ENCODE data around the gene RHEBL1.

The RHEBL1 gene

GRCh38 chr12:49030119-49030518, 39.7 kb downstream of the RHEBL1 start:
- no peak for TF ChIP-seq ZNF112 (tag by site-specific recombination; IDR thresholded peaks at IDR 0.05)
- no peak for TF ChIP-seq ZXDB (tag by site-specific recombination; IDR thresholded peaks at IDR 0.05)
- no peak for TF ChIP-seq ZNF664 (tag by site-specific recombination; IDR thresholded peaks at IDR 0.05)
- TF ChIP-seq ZBTB8A (tag by site-specific recombination; IDR thresholded peaks at IDR 0.05): no peak
- no peak for TF ChIP-seq ZSCAN4 (tag by site-specific recombination; IDR thresholded peaks at IDR 0.05)
- no peak for TF ChIP-seq SP2 (tag by site-specific recombination; IDR thresholded peaks at IDR 0.05)
- TF ChIP-seq OSR2 (tag by site-specific recombination; IDR thresholded peaks at IDR 0.05): no peak
- no peak for TF ChIP-seq ZBTB20 (tag by site-specific recombination; IDR thresholded peaks at IDR 0.05)
- TF ChIP-seq ZNF121 (tag by site-specific recombination; IDR thresholded peaks at IDR 0.05): no peak
- no peak for TF ChIP-seq ZNF132 (tag by site-specific recombination; IDR thresholded peaks at IDR 0.05; ENCODE audit: borderline replicate concordance)
- no peak for TF ChIP-seq SETDB1 (IDR thresholded peaks at IDR 0.05; ENCODE audit: insufficient read length, low read length)
- TF ChIP-seq ZNF391 (tag by site-specific recombination; IDR thresholded peaks at IDR 0.05; ENCODE audit: borderline replicate concordance, low read depth): no peak
- no peak for TF ChIP-seq GLI4 (tag by site-specific recombination; IDR thresholded peaks at IDR 0.05)
- TF ChIP-seq SP3 (tag by site-specific recombination; IDR thresholded peaks at IDR 0.05): no peak
- no peak for TF ChIP-seq KLF17 (tag by site-specific recombination; IDR thresholded peaks at IDR 0.05)
- TF ChIP-seq REST (tag by site-specific recombination; IDR thresholded peaks at IDR 0.05): no peak
- Histone ChIP-seq H3K4me1 (ENCODE audit: control insufficient read depth, insufficient read depth, low read length) (no peaks in the 10 kb centered on the region), H3K36me3 (ENCODE audit: control insufficient read depth in 2 of 2, insufficient read depth in 1 of 2, low read length in 2 of 2) (peaks cover 15 to 98% of the 10 kb centered on the region in 2 experiments), H3K4me3 (ENCODE audit: low read depth, low read length) (no peak overlapping the region), H3K27ac (ENCODE audit: extremely low read depth, low read depth, low read length) (no peak overlapping the region), H3K9me3 (ENCODE audit: control insufficient read depth, insufficient read depth, low read depth, low read length) (no peaks in the 10 kb centered on the region)
- POLR2A ChIA-PET: interaction anchor here (1.0 to 1.7 kb wide), 4 partner anchors 9 to 101 kb away, joined by 3 to 8 read pairs (median 7); partner anchors contain the start of gene TUBA1B
- CTCF ChIA-PET: interaction anchor here (0.6 to 3.2 kb wide), 6 partner anchors 10 to 91 kb away, joined by 3 to 17 read pairs (median 4); no protein-coding TSS in a partner anchor

GRCh38 chr12:49028666-49029275, 41.0 kb downstream of the RHEBL1 start:
- CTCF ChIA-PET: interaction anchor here (2.5 to 3.2 kb wide), 2 partner anchors 9 to 15 kb away, joined by 14 to 17 read pairs; no protein-coding TSS in a partner anchor

More at GRCh38 chr12:49028666-49029275, 41.0 kb downstream of the RHEBL1 start:
- Histone ChIP-seq H3K36me3 (ENCODE audit: control insufficient read depth in 2 of 2, insufficient read depth in 1 of 2, low read length in 2 of 2) (peaks cover 15 to 98% of the 10 kb centered on the region in 2 experiments), H3K9me3 (ENCODE audit: control insufficient read depth, insufficient read depth, low read depth, low read length) (no peaks in the 10 kb centered on the region), H3K4me3 (ENCODE audit: low read depth, low read length) (no peak overlapping the region), H3K27ac (ENCODE audit: extremely low read depth, low read depth, low read length) (no peak overlapping the region), H3K4me1 (ENCODE audit: control insufficient read depth, insufficient read depth, low read length) (no peaks in the 10 kb centered on the region)
- TF ChIP-seq YY2 (tag by site-specific recombination; IDR thresholded peaks at IDR 0.05) (no peak), ZNF830 (tag by site-specific recombination; IDR thresholded peaks at IDR 0.05; ENCODE audit: low read depth) (no peak), ZNF292 (tag by site-specific recombination; IDR thresholded peaks at IDR 0.05; ENCODE audit: borderline replicate concordance, low read depth) (no peak), ZNF704 (tag by site-specific recombination; IDR thresholded peaks at IDR 0.05) (no peak), CTCF (tag by site-specific recombination; IDR thresholded peaks at IDR 0.05) (no peak), ZNF488 (tag by site-specific recombination; IDR thresholded peaks at IDR 0.05) (no peak), ZFP37 (tag by site-specific recombination; IDR thresholded peaks at IDR 0.05) (no peak), ZNF621 (tag by site-specific recombination; IDR thresholded peaks at IDR 0.05) (no peak)
- POLR2A ChIA-PET: interaction anchor here (1.3 kb wide), 1 partner anchor 17 kb away, joined by 8 read pairs; no protein-coding TSS in a partner anchor
